Bone marrow (tissue), 2 donors: ENCODE results near the gene ACSBG1.

Experiments
- DNase-seq, 2 donors: peaks; one replicate each; lab custom pipeline; 2025; lab: John Stamatoyannopoulos, UW

Gene ACSBG1

DNA sequence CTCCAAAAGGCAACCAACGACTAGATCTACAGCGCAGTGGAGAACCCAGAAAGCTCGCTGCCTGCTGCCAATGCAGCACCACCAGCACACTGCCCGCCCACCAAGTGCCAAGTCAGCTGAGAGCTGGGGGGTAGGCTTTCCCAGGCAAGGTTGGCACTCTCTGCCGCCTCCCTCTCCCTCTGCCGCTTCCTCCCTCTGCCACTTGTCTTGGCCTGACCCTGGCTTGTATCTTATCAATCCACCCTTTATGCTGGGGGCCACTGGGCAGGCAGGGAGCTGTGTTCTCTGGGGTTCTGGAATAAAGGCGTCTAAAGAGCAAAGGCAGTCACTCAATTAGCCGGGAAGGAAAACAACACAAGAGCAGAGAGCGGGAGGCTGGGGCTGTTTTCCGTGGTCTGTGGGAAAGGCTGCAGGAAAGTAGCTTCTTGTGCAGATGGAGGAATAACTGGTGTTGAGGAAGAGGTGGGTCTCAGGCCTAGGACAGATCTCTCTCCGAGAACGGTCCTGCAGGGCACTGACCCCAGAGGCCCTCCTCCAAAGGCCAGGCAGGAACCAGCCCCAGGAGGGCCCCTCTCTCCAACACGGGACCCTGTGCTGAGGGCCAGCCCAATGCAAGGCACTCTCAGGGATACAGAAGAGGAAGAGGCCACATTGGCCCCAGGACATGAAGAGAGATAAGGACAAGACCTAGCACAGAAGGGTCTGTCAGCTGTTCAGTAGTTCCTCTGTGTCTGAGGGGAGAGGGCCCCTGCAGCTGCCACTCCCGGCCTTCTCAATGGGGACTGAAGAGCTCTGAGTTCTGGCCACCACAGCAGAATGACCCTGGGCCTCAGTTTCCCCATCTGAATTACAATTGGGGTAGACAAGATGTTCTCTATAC, 30.8 kb downstream of the ACSBG1 start:
- DNase-seq: no peak

DNA sequence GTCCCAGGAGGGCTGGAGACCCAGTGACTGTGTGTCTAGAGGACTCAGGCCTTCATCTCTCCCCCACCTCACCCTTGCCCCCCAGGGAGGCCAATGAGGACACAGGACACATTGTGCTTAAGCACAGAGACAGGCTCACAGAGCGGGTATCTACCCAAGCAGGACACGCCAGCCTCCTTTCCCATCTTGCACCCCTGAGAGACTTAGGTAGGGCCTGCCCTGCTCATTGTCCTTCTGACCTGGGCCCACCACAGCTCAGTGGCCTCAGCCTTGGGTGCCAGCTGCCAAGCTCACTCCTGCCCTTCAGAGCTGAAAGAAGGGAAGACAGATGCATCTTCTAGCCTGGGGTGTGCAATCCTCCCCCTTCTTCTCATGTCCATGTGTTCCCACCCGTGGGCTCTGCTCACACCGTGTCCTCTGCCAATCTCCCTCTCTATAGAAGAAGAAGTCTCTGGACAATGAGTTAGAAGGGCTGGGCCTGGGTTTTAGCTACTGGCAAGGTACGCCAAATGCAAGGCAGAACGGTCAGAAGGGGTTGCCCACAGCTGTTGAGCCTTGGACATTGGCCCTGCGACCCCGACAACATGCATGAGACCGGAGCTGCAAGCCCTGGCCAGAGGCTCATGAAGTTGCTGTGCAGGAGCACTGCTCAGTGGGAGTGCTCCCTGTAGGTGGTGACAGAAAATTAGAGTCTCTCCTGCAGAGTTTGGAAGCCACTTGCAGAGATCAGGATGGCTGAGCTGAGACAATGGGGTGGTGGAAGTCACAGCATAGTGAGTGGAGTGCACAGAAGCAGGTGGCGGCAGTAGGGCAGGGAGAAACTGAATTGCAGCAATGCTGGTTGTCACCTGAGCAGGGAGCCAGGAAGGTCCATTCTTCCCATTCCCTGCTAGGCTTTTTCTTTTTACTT, 32.8 kb downstream of the ACSBG1 start:
- DNase-seq: no peak

DNA sequence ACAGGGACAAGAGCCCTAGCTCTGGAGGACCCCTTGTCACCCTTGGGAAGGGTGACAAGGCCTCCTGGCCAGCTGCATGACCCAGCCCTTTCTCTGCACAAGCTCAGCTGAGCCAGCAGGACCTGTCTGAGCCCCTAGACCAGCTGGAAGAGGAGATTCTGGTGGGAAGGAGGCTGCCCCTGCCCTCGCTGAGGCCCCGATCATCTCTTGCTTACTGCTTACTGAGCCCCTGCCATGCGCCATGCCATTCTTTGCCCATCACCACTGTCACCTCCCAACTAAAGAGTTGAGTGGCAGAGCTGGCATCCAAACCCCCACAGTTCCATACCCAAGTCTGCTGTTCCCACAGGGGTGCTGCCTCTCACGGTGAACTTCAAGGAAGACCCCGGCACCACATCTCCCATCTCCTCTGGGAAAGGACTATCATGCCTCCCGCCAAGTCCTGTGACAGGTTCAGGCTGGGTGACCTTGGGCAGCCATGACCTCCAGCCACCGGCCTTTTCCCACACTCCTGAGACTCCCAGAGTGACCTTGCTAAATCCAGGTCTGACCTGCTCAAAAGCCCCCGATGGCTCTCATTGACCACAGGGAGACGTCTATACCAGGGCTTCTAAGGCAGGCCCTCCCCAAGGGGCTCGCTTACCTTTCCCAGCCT, 34.0 kb downstream of the ACSBG1 start:
- DNase-seq: no peak

DNA sequence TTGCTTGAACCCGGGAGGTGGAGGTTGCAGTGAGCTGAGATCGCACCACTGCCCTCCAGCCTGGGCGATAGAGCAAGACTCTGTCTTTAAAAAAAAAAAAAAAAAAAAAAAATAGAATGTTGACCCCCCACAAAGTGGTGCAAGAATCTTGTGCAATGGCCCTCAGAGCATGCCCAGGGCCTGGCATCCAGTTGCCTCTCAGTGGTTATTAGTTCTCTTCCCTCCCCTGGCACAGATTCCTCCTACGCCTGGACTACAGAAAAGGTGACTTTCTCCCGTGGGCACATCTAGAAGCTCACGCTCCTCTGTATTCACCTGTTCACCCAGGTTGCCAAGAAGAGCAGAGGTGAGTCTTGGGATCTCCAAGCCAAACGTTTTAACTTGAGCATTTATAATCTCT, 36.7 kb downstream of the ACSBG1 start:
- no peak for DNase-seq

DNA sequence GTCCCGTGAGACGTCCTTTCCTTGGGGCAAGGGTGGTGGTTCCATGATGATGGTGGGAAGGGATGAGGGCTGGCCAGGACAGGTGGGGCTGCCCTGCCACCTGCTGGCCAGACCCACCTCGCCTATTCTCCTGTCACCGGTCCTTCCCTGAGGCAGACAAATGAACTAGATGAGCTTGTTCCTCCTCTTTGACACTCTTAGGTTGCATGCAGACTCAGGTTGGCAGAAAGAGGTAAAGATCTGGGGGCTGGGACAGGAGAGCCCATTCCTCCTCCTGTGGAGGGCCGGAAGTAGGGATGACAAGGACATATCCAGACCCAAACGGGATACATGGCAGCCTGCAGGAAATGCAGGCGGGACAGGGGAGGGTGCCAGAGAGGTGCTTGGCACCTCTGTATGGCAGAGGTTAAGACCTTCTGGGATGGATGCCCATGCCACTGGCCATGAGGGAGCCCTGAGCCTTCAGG, 38.6 kb downstream of the ACSBG1 start:
- DNase-seq: peak in 1 of 2 donors; percentile 44

DNA sequence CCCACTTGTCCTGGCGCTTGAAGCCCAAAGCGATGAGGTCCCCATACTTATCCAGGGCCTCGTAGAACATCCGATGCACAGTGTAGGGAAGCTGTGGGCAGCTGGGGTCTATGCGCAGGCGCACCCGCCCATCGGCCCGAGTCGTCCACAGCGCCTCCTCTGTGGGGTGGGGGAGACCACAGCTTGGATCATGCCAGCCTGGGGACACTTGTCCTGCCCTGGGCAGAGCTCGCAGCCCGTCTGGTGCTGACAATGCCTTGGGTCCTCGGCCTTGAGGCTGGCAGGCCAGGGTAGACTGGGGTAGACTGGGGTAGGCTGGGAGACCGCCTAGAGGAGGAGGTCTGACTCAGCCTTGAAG, 39.8 kb downstream of the ACSBG1 start:
- DNase-seq: no peak

DNA sequence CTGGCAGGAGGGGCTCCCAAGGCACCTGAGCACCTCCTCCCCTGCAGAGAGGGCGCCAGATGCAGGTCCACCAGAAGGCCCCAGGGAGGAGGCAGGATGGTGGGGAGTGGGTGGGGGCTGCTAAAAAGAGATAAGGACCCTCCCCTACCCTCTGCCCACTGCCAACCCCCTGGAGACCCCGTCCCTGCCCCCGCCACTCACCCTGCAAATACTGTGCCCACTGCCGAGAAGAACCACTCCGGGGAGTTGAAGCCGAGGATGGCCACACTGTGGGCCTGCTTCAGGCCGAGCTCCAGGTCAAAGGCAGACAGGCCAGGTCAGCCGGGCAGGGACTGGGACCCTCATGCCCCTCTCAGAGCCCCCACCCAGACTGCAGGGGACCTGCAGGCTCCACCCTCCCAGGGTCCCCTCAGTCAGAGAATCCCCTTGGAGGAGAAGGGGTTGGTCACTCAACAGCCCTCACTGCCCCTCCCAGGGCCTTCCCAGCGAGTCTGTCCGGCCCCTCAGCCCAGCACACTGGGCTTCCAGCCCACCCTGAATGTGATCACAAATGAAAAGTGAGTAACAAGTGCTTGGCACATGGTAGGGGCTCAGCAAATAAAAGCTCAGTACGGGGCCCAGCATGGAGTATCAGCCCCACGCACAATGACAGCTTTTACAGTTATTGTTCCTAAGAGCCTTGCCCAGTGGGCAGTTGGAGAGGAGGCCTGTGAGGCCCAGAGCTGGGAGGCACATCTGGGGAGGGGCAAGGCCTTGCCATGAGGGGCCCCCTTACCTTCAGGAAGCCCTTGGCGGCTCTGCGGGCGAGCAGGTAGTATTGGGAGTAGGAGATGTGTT, 40.4 kb downstream of the ACSBG1 start:
- no peak for DNase-seq

DNA sequence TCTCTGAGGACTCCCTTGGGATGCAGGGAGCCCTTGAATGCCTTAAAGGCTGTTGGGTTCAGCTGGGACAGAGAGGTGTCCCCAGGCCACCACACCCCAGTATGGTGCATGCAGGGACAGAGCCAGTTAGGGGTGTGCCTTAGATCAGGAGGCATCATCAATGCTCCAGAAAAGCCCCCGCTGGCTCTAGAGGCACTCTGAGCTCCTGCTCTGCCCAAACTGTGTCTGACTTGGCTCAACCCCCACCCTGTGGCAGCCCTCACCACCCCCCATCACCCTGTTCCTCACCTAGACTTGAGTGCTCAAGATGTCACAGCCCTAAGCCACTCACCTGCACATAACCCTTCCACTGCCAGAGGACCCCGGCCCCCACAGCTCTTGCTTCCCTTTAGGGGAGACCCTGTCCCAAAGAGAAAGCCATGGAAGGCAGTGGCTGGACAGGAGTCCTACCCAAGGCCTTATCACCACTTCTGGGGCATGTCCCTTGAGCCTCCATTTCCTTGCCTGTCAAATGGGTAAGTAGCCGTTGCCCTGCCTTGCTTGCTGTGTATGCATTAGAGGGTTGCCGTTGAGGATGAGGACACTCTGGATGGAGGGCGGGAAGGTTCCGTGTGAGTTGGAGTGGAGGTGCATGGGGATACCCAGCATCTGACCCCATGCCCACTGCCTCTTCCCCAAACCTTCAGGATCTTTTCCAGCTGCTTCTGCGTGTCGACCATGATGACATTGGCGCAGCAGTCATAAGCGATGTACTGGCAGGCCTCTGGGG, 41.4 kb downstream of the ACSBG1 start:
- DNase-seq: no peak

DNA sequence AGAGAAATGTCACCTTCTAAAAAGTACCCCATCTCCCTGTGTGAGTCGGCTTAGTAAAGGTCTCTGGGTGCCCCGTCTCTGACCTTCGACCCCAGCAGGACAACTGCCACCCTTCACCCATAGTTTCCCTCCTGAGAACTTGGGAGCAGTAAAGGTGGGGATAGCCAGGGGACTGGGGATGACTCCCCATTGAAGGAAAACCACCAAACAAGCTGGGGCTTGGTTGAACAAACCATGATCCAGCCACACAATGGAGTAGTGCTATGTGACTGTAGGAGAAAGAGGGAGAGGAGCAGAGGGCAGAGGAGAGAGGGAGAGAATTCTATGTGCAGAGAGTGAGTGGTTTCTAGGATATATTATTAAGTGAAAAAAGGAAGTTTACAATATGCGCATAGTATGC, 51.5 kb downstream of the ACSBG1 start:
- no peak for DNase-seq

DNA sequence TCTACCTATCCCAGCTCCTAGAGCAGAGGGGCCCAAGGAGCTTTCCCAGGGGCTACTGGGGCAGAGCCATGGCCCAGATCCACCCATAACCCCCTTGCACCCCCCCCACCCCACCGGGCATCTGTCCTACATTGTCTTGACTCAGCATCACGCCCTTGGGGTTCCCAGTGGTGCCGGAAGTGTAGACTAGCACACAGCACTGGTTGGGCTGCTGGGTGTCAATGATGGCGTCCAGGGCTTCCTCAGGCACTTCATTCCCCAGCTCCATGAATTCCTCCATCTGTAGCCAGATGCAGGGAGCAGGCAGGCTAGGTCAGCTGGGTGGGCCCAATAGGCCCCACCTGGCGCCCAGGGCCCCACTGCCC, 52.0 kb downstream of the ACSBG1 start:
- no peak for DNase-seq

DNA sequence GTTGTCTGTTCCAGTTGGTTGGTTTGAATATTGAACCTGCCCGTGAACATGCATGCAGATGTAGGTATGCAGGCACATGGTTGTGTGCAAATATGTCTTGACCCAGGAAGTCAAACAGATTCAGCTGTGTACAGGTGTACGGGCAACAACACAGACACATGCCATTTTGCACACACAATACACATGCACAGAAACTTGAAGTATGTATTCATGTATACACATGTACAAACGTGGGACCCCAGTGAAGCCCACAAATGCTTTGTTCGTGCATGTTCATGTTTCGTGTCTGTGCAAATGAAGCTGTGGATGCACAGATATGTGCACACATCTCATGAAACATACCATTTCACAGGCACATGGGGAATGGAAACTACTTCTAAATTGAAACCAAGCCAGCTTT, 54.5 kb downstream of the ACSBG1 start:
- DNase-seq: no peak

DNA sequence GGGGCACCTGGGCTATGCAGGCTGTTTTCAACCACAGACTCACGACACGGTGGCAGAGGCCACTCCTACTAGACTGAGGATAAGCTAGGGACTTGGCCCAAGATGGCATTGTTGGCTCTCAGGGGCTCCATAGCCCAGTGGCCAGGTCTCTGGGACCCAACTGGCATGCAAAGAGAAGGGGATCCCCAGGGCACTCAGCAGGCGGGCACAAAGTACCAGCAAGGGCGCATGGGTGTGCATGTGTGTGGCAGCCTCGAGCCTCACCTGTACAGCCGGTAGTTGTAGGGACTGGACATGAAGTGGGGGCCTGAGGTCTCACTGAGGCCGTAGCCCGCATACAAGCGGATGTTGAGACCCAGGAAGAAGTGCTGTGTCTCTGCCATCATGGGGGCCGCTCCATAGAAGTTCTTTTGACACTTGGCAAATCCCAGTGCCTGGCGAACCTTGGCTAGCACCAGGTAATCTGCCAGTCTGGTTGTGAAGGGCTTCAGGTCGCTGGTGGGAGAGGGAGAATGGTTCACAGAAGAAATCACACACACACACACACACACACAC, 55.0 kb downstream of the ACSBG1 start:
- DNase-seq: no peak

DNA sequence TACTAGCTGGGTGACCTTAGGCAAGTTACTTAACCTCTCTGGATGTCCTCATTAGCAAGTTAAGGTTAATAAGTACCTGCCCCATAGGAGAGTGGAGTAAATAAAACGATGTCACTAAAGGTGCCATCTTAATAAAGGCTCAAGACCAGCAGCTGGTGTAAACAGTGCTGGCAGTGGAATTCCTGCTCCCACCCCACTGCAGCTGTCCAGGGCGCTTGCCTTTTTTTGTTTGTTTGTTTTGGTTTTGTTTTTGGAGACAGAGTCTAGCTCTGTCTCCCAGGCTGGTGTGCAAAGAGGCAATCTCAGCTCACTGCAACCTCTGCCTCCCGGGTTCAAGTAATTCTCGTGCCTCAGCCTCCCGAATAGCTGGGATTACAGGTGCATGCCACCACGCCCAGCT, 56.3 kb downstream of the ACSBG1 start:
- no peak for DNase-seq

DNA sequence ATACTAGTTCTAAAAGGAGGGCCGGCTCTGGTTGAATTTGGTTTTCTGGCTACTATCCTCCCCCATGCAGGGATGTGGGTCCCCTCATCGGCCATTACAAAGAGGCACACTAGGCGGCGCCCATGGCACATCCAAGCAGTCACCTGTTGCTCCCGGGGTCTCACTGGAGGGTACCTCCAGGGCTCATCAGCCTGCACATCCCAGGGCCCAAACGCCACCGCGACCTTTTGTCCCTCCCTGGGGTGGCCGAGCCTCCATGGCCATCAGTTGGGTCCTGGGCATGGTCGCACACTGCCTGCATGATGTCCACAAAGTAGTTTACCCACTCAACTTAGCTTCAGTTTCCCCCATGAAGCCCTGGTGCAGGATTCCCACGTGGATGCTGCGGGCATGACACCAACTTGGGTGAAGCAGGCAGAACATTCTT, 56.9 kb downstream of the ACSBG1 start:
- no peak for DNase-seq

DNA sequence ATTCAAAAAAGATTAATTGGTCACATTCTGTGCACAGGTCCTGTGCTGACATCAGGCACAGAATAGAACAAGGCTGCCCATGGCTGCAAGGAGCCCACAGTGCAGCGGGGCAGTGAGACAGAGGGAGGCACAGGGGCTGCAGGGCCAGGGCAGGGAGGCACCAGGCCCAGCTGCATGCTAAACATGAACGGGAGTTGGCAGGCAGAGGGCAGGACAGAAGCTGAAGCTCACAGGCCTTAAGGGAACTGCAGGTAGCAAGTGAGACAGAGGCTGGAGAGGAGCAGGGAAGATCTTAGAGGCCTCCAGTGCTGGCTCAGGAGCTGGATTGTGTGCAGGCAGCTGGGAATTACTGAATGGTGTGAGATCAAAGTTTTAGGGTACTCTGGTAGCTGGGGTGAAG, 59.0 kb downstream of the ACSBG1 start:
- DNase-seq: no peak

DNA sequence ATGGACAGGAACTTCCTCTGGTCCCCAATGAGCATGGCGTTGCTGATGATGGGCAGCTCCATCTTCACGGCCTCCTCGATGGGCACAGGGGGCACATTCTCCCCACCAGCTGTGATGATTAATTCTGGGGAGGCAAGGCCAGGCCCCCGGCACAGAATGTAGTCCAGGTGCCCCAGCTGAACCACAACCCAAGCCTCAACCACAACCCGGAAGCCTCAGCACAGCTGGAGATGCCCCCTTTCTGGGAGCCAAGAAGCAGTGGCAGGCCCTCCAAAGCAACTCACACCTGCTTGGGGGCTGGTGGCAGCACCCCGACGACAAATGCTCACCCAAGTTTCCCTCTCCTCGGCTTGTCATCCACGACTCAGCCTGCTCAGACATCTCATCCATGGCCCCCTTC, 60.0 kb downstream of the ACSBG1 start:
- peak in 1 of 2 donors; percentile 69 for DNase-seq

DNA sequence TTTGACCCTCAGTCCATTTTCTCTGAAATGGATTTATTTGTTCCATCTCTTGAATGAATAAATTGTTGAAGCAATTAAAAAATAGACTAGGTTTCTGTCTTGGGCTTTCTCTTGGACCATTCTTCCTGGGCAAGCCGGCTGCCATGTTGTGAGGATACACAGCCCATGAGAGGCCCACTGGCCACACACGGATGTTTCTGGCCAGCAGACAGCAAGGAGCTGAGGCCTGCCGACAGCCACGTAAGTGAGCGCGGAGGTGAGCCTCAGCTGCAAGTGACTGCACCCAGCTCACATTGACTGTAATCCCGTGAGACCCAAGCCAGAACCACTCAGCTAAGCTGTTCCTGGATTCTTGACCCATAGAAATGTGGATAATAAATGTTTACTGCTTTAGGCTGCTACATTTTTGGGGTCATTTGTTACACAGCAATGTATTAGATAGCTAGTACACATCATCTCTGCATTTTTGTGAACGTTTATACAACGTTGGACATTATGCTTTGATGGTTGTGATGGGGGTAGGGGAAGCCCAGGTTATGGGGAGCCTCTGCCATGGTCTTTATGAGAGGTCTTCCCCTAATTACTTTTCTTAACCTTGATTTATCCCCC, 62.4 kb downstream of the ACSBG1 start:
- DNase-seq: no peak

DNA sequence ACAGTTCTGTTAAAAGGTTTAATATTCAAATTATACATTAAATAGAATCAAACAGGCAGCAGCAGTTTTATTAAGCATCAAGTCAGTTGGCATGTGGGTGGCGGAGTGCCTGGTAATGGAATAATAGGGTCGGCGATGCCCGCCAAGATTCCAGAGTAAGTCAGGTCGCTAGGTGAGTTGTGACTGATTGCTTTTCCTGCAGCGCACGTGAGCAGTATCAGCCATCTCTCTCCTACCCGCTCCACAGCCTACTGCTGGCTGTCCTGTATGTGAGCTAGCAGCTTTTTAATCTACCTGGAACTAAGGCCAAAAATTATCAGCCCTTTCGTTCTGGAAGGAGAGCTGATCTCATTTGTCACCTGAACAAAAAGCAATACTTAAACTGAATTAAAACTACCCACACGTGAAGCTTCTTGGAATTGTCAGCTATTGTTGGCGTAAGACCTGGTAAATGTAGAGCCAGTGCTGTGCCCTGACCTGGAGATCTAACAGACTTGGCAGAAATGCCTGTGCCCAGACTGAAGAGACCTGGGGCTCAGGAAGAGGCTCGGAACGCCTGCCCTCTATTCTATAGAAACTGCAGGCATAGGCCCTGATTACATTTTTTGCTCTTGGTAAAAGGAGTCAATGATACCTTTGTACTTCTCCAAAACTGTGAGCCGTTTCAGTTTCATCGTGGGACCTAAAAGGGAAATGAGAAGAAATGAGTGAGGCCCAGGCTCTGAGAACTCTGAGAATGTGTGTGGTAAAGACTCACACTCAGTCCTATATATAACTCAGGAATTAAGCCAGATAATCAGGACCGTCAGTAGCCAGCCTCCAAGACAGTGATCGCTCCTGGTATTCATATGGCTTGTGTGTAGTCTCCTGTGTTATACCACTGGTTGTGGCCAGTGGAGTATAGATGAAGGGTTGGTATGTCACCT, 63.3 kb downstream of the ACSBG1 start:
- DNase-seq: peak in 1 of 2 donors; percentile 7

DNA sequence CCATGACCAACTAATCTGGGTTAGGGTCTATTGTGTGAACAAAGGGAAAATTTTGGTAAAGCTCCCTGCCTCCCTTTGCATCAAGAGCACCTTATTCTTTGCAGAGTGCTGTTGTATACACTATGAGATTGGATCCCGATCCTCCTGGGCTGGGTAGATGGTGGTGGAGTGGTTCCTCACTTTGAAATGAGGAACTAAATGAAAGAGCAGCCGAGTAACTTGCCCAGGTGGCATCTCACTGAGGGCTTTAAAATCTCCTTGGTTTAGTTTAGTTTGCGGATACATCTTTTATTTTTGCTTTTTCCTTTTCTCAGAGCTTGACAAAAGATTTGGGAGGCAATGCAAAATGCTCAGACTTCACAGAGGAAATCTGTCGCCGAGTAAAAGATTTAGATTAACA, 65.8 kb downstream of the ACSBG1 start:
- DNase-seq: no peak
